GM12892 (cell line): ENCODE measurements around the gene MVB12B.
"Not testable (repeated sequence)": the region's sequence is repeated elsewhere in the genome, so short reads cannot be mapped to it uniquely, and the experiment has no call there.

Experiments used
- DNase-seq: peaks from one replicate; pipeline ENCODE4 v3.0.0; 2011; ENCODE audit not compliant: insufficient read length
- FAIRE-seq: peaks from 2 replicates; lab custom pipeline; 2011; peaks lifted over from hg19 to GRCh38; lab: Jason Lieb, UNC
- POLR2A ChIP-seq: IDR thresholded peaks from 2 replicates; pipeline ENCODE4 v1.6.1; 2011; ENCODE audit warnings: low read depth, low read length, control low read depth
- POLR2AphosphoS5 ChIP-seq: IDR thresholded peaks from 2 replicates; pipeline ENCODE4 v1.6.1; 2011; ENCODE audit warnings: low read depth, low read length, control low read depth
- TAF1 ChIP-seq: IDR thresholded peaks from 2 replicates; pipeline ENCODE4 v1.6.1; 2011; ENCODE audit warnings: low read depth, mild to moderate bottlenecking, control low read depth, low read length, borderline replicate concordance

MVB12B gene

GRCh38 chr9:126549246-126550006, 222.8 kb downstream of the MVB12B start:
- no peak for TF ChIP-seq POLR2A
- no peak for TF ChIP-seq TAF1
- no peak for TF ChIP-seq POLR2AphosphoS5
- FAIRE-seq: no peak
- no peak for DNase-seq

DNA sequence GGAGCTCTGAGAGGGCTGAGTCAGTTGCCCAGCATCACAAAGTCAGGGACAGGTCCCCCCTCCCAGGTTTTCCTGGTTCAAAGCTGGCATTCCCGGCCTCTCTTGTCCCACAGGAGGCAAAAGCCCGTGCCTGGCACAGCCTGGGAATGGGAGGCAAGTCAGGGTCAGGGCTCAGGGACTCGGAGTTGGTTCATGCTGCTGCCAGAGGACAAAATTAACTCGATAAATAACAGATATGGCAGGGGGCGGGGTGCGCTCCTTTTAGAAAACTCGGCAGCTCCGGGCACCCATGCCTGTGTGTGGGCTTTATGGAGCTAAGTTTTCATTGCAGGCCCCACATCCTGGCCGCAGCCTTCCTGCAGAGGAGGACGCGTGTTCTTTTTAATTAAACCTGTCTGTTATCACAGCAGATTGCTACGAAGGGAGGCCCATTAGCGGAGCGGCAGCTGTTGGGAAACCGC, 224.3 kb downstream of the MVB12B start:
- FAIRE-seq (no peak), DNase-seq (no peak)
- TF ChIP-seq POLR2AphosphoS5 (no peak), TAF1 (no peak), POLR2A (no peak)

GRCh38 chr9:126551812-126552211, 225.2 kb downstream of the MVB12B start:
- no peak for DNase-seq
- no peak for FAIRE-seq
- no peak for TF ChIP-seq TAF1

DNA sequence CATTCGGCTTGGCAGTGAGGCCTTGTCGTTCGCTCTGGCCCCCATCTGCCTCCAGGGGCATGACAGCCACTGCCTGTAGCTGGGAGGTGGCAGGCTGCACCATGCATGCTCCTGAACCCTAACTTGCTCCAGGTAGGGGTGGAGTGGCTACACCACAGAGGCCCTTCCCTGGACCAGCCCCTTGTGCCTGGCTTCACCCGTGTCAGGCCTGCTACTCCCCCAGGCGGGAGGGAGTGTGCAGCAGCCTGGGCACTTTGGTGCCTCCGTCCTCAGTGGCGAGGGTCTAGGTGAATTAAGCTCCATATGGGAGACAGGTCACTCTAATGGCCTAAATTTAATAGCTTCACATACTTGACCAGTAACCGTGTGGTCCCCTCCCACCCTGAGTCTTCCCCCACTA, 227.7 kb downstream of the MVB12B start:
- FAIRE-seq: no peak
- TF ChIP-seq POLR2AphosphoS5 (no peak), POLR2A (no peak), TAF1 (no peak)

GRCh38 chr9:126555421-126555820, 228.8 kb downstream of the MVB12B start:
- not testable (repeated sequence) for DNase-seq, FAIRE-seq

More for the DNA sequence above, 227.7 kb downstream of the MVB12B start:
- DNase-seq: no peak
